Kidney (tissue), 14 donors: ENCODE measurements around the gene JDP2. TPM values are rescaled to one million over a fixed set of nuclear protein-coding genes. Genes with fewer than 3 reads are reported as not detected.
A peak's percentile ranks its signal among the peaks of the same experiment; 100 is the strongest.

Experiments used
- DNase-seq, 5 donors: peaks; one replicate each; pipeline ENCODE4 v3.0.0-alpha.2; 2013 to 2020
- FAIRE-seq: peaks from 2 replicates; lab custom pipeline; 2012; peaks lifted over from hg19 to GRCh38; lab: Jason Lieb, UNC
- H3K27ac ChIP-seq, 2 donors: one replicate each; pipeline ENCODE4 v1.7.0; 2013; ENCODE audit warnings: low read depth in 2 of 2, low read length in 2 of 2, inconsistent platforms in 1 of 2
- H3K27me3 ChIP-seq: one replicate; pipeline ENCODE4 v1.7.1; 2013; ENCODE audit warnings: low read length, inconsistent platforms; ENCODE audit not compliant: control insufficient read depth, insufficient read depth
- H3K36me3 ChIP-seq, 3 donors: one replicate each; pipeline versions ENCODE4 v1.7.0 to v1.7.1; 2013; ENCODE audit warnings: low read length in 3 of 3, control low read depth in 1 of 3, inconsistent platforms in 1 of 3; ENCODE audit not compliant: insufficient read depth in 3 of 3, control insufficient read depth in 2 of 3
- H3K4me1 ChIP-seq, 3 donors: one replicate each; pipeline versions ENCODE4 v1.7.0 to v1.7.1; 2013; ENCODE audit warnings: low read length in 3 of 3, inconsistent platforms in 1 of 3, low read depth in 1 of 3; ENCODE audit not compliant: control insufficient read depth in 2 of 3, insufficient read depth in 2 of 3
- H3K4me3 ChIP-seq, 3 donors: one replicate each; pipeline versions ENCODE4 v1.7.0 to v1.8.1; 2013; ENCODE audit warnings: low read length in 3 of 3, control low read depth in 1 of 3, inconsistent platforms in 1 of 3
- H3K9ac ChIP-seq, 3 donors: one replicate each; pipeline versions ENCODE4 v1.7.0 to v1.7.1; 2013; ENCODE audit warnings: low read length in 3 of 3, control low read depth in 1 of 3, inconsistent platforms in 1 of 3
- H3K9me3 ChIP-seq, 3 donors: one replicate each; pipeline versions ENCODE4 v1.7.0 to v1.7.1; 2013; ENCODE audit warnings: low read length in 3 of 3, control low read depth in 1 of 3, inconsistent platforms in 1 of 3; ENCODE audit not compliant: control insufficient read depth in 2 of 3, insufficient read depth in 1 of 3
- intact Hi-C: fragments of 100-400 bp; cut with DNase I; formaldehyde crosslinking; loops from one replicate; pipeline ENCODE4 v1.11.1; 2022
- polyA plus RNA-seq: library from polyadenylated mRNA; stranded (reverse); fragments of 350-450 nt; fragmentation: Illumina TruSeq; extraction: RNeasy Lipid Tissue Mini Kit (QIAGEN cat#74804); gene quantifications from one replicate; pipeline ENCODE4 v1.2.3, GENCODE V29; 2014; ENCODE audit warnings: low read depth, low replicate concordance; ENCODE audit not compliant: insufficient read depth
- total RNA-seq: library from RNA; stranded (reverse); fragmentation: NEBNext Ultra II Directional; extraction: Animal tissue kit (Norgen Biotek cat#: 25700); gene quantifications from one replicate; pipeline ENCODE4 v1.2.1, GENCODE V29; 2021
- TF ChIP-seq, protein P1 (sequence below): IDR thresholded peaks from 3 replicates; pipeline ENCODE4 v1.5.1; 2012; ENCODE audit warnings: mild to moderate bottlenecking, moderate library complexity, borderline replicate concordance; ENCODE audit not compliant: insufficient read depth; ENCODE audit errors: extremely low read depth
- donor health status: control.
- donor health status: control.
- donor health status: control.
- donor health status: control.
- donor health status: control.
- donor health status: DM: yes; HTN: yes; CAD: no.
- donor health status: Normal renal cell carcinoma (clear cell type).

The JDP2 gene
- total and polyA plus RNA-seq, 2 donors from 2014 or later, result 20.1 to 33.4 TPM

DNA sequence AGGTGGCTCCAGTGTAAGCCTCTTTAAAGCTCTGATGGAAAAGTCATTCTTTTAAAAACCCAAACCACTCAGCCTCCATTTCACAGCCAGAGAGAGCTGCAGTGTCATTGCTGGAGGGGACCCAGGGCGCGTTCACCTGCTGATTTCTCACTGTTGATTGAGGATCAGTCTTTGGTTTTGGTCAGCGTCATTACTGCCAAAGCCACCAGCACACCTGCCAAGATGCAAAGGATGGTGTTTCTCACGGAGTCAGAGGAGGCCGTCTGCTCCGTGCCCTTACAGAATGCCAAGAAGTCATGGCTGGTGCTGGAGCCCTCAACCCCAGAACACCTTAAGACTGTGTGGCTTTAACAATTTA is 61.6 kb downstream of the JDP2 start:
- no peak overlapping the region for H3K4me3 ChIP-seq
- H3K9me3 ChIP-seq, result no peaks in the 10 kb centered on the region
- TF ChIP-seq, protein P1, sequence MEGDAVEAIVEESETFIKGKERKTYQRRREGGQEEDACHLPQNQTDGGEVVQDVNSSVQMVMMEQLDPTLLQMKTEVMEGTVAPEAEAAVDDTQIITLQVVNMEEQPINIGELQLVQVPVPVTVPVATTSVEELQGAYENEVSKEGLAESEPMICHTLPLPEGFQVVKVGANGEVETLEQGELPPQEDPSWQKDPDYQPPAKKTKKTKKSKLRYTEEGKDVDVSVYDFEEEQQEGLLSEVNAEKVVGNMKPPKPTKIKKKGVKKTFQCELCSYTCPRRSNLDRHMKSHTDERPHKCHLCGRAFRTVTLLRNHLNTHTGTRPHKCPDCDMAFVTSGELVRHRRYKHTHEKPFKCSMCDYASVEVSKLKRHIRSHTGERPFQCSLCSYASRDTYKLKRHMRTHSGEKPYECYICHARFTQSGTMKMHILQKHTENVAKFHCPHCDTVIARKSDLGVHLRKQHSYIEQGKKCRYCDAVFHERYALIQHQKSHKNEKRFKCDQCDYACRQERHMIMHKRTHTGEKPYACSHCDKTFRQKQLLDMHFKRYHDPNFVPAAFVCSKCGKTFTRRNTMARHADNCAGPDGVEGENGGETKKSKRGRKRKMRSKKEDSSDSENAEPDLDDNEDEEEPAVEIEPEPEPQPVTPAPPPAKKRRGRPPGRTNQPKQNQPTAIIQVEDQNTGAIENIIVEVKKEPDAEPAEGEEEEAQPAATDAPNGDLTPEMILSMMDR, result no peak
- intact Hi-C loops, result loop anchor here (10.0 kb wide), 1 partner anchor 355 kb away; no protein-coding TSS in a partner anchor
- H3K36me3 ChIP-seq, result no peaks in the 10 kb centered on the region
- no peak overlapping the region for H3K27ac ChIP-seq
- H3K4me1 ChIP-seq, result peaks cover 0 to 6% (median 0%) of the 10 kb centered on the region in 3 donors
- H3K27me3 ChIP-seq, result no peaks in the 10 kb centered on the region
- H3K9ac ChIP-seq, result no peak overlapping the region
- no peak for DNase-seq
- no peak for FAIRE-seq

GRCh38 chr14:75491376-75491978 is 63.7 kb downstream of the JDP2 start:
- Histone ChIP-seq H3K9me3 (no peaks in the 10 kb centered on the region), H3K36me3 (no peaks in the 10 kb centered on the region), H3K4me3 (no peak overlapping the region), H3K9ac (no peak overlapping the region), H3K27me3 (no peaks in the 10 kb centered on the region), H3K27ac (no peak overlapping the region), H3K4me1 (no peaks in the 10 kb centered on the region)
- FAIRE-seq (no peak), DNase-seq (no peak)
- intact Hi-C loops, result loop anchor here (5.0 kb wide), 1 partner anchor 179 kb away; no protein-coding TSS in a partner anchor
- TF ChIP-seq, protein P1, result no peak

- no peak overlapping the region for H3K9ac ChIP-seq
- H3K27ac ChIP-seq, result no peak overlapping the region
- H3K9me3 ChIP-seq, result no peaks in the 10 kb centered on the region
- H3K36me3 ChIP-seq, result no peaks in the 10 kb centered on the region
- DNase-seq (peak in 1 of 5 donors; percentile 28), FAIRE-seq (no peak)
- no peaks in the 10 kb centered on the region for H3K27me3 ChIP-seq
- H3K4me1 ChIP-seq, result no peaks in the 10 kb centered on the region
- TF ChIP-seq, protein P1, result no peak
- intact Hi-C loops, result loop anchor here (5.0 kb wide), 1 partner anchor 181 kb away; no protein-coding TSS in a partner anchor
- no peak overlapping the region for H3K4me3 ChIP-seq
Observed at GRCh38 chr14:75492832-75493591, 65.2 kb downstream of the JDP2 start.
